Ramos (cell line): ENCODE measurements around the gene GALE.

Experiments
- in situ Hi-C: fragments of 300-500 bp; cut with MboI; formaldehyde crosslinking; loops from one replicate; pipeline ENCODE4 v1.14.3; 2022; ENCODE audit warnings: low sequenced_read_pairs; ENCODE audit not compliant: unreplicated experiment

The GALE gene

GRCh38 chr1:23763041-23763577 is 37.4 kb downstream of the GALE start:
- in situ Hi-C loops: no loop called here

GRCh38 chr1:23759277-23759676 is 41.3 kb downstream of the GALE start:
- in situ Hi-C loops: loop anchor here (10.0 kb wide), 1 partner anchor 214 kb away; no protein-coding TSS in a partner anchor

- in situ Hi-C loops: loop anchor here (10.0 kb wide), 1 partner anchor 213 kb away; no protein-coding TSS in a partner anchor
Measured at GRCh38 chr1:23757812-23758211, 42.7 kb downstream of the GALE start.

GRCh38 chr1:23756676-23757075 is 43.9 kb downstream of the GALE start:
- in situ Hi-C loops: loop anchor here (10.0 kb wide), 1 partner anchor 212 kb away; no protein-coding TSS in a partner anchor

- in situ Hi-C loops: loop anchor here (10.0 kb wide), 1 partner anchor 208 kb away; no protein-coding TSS in a partner anchor
Measured at GRCh38 chr1:23752909-23753308, 47.6 kb downstream of the GALE start.

- in situ Hi-C loops: loop anchor here (10.0 kb wide), 1 partner anchor 207 kb away; no protein-coding TSS in a partner anchor
Measured at GRCh38 chr1:23751815-23752200, 48.7 kb downstream of the GALE start.

GRCh38 chr1:23751050-23751814 is 49.3 kb downstream of the GALE start:
- in situ Hi-C loops: loop anchor here (10.0 kb wide), 1 partner anchor 206 kb away; no protein-coding TSS in a partner anchor

- in situ Hi-C loops: no loop called here
Measured at GRCh38 chr1:23748016-23748415, 52.5 kb downstream of the GALE start.
